ENCODE results near the gene XXYLT1. TPM values are rescaled to one million over a fixed set of nuclear protein-coding genes. Genes with fewer than 3 reads are reported as not detected.
"Not testable (repeated sequence)": the region's sequence is repeated elsewhere in the genome, so short reads cannot be mapped to it uniquely, and the experiment has no call there.

The XXYLT1 gene
- total RNA-seq, 1 donor from 2014 or later: 8.9 TPM

DNA sequence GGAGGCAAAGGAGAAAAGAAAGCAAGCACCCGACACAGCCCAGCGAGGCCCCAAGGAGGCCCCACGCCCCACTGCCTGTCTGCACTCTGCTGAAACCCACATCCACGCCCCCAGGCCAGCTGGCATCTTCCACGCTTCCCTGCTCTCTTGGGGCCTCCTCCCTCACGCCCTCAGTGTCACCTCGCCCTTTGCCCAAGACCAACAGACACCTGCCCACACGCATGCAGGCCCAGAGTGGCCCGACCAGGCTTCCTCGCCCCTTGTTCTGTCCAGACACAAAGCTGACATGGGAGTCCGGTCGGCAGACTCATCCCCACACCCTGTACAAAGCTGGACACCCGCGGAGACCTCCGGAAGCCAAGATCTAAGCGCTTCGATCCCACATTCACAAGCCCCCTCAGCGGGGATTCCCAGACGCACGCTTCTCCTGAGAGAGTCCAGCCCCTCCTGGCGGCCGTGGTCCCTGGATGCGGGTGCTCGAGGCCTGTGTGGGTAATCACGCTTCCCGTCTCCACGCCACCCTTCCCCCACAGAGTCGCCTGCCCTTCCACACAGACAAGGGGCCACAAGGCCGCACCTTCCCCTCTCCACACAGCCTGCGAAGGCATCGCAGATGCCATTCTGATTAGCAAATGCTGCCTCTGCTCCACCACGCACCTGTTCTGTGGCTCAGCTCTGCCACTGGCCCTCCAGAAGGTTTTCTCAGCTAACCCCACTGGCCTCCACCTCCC is 176.6 kb downstream of the XXYLT1 start:
- Histone ChIP-seq H3K4me1 (no peaks in the 10 kb centered on the region), H3K9me3 (no peaks in the 10 kb centered on the region), H3K27ac (no peak overlapping the region), H3K4me3 (no peak overlapping the region), H3K36me3 (no peaks in the 10 kb centered on the region), H3K27me3 (ENCODE audit: low read depth) (no peaks in the 10 kb centered on the region)
- intact Hi-C loops (cut with DNase I): no loop called here
- TF ChIP-seq, protein P1, sequence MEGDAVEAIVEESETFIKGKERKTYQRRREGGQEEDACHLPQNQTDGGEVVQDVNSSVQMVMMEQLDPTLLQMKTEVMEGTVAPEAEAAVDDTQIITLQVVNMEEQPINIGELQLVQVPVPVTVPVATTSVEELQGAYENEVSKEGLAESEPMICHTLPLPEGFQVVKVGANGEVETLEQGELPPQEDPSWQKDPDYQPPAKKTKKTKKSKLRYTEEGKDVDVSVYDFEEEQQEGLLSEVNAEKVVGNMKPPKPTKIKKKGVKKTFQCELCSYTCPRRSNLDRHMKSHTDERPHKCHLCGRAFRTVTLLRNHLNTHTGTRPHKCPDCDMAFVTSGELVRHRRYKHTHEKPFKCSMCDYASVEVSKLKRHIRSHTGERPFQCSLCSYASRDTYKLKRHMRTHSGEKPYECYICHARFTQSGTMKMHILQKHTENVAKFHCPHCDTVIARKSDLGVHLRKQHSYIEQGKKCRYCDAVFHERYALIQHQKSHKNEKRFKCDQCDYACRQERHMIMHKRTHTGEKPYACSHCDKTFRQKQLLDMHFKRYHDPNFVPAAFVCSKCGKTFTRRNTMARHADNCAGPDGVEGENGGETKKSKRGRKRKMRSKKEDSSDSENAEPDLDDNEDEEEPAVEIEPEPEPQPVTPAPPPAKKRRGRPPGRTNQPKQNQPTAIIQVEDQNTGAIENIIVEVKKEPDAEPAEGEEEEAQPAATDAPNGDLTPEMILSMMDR (IDR thresholded peaks at IDR 0.05): no peak
- DNase-seq (peak; percentile 37), ATAC-seq (peak in 1 of 2 donors; percentile 55)

DNA sequence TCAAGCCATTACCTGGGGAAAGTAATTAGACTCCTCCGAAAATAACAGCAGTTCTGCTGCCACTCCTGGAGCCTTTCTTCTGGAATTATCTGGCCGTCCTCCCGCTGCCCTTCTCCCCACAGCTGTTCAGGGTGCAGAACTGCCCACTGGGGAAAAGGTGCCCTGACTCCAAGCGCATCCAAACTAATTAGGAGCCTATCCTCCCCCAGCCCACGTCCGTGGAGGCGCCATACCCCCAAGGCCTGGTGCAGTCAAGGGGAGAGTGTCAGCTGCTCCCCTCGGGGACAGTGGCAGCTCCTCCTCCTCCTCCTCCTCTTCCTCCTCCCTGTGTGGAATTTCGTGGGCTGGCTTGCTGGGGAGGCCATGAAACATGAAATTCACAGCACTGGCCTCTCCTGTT is 177.2 kb downstream of the XXYLT1 start:
- no peak overlapping the region for H3K4me3 ChIP-seq
- no peaks in the 10 kb centered on the region for H3K36me3 ChIP-seq
- no peak overlapping the region for H3K27ac ChIP-seq
- TF ChIP-seq, protein P1 (IDR thresholded peaks at IDR 0.05): no peak
- intact Hi-C loops (cut with DNase I): no loop called here
- no peaks in the 10 kb centered on the region for H3K27me3 ChIP-seq (ENCODE audit: low read depth)
- no peaks in the 10 kb centered on the region for H3K4me1 ChIP-seq
- ATAC-seq (peak; percentile 11 to 15), DNase-seq (peak; percentile 13)
- H3K9me3 ChIP-seq: no peaks in the 10 kb centered on the region

DNA sequence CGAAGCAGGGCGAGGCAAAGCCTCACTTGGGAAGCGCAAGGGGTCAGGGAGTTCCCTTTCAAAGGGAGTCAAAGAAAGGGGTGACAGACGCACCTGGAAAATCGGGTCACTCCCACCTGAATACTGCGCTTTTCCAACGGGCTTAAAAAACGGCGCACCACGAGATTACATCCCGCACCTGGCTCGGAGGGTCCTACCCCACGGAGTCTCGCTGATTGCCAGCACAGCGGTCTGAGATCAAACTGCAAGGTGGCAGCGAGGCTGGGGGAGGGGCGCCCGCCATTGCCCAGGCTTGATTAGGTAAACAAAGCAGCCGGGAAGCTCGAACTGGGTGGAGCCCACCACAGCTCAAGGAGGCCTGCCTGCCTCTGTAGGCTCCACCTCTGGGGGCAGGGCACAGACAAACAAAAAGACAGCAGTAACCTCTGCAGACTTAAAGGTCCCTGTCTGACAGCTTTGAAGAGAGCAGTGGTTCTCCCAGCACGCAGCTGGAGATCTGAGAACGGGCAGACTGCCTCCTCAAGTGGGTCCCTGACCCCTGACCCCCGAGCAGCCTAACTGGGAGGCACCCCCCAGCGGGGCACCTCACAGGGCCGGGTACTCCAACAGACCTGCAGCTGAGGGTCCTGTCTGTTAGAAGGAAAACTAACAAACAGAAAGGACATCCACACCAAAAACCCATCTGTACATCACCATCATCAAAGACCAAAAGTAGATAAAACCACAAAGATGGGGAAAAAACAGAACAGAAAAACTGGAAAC is 182.9 kb downstream of the XXYLT1 start:
- intact Hi-C loops (cut with DNase I); ATAC-seq; H3K4me3 ChIP-seq; H3K36me3 ChIP-seq; H3K27ac ChIP-seq; H3K27me3 ChIP-seq (ENCODE audit: low read depth); H3K4me1 ChIP-seq; H3K9me3 ChIP-seq: not testable (repeated sequence)
- DNase-seq: peak; percentile 16

DNA sequence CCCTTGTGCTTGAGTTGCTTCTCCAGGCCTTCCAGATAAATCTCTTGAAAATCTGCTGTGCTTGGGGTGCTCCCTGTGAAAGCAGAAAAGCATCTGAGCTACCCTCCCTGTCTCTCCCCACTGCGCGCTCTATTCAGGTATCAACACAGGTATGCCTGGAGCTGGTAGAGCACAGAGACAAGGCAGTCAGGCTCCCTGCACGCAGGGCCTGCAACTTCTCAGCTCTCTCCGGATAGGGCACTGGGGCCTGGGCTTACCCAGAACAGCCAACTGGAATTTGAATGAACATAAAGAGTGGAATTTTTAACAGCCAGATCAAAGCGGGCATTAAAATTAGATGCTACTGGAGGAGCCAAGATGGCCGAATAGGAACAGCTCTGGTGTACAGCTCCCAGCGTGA is 183.6 kb downstream of the XXYLT1 start:
- ATAC-seq: no peak
- no peaks in the 10 kb centered on the region for H3K36me3 ChIP-seq
- H3K4me1 ChIP-seq: peaks cover 2% of the 10 kb centered on the region
- no peaks in the 10 kb centered on the region for H3K27me3 ChIP-seq (ENCODE audit: low read depth)
- TF ChIP-seq, protein P1 (IDR thresholded peaks at IDR 0.05): no peak
- peak; percentile 18 for DNase-seq
- H3K27ac ChIP-seq: no peak overlapping the region
- H3K4me3 ChIP-seq: no peak overlapping the region
- no peaks in the 10 kb centered on the region for H3K9me3 ChIP-seq
- intact Hi-C loops (cut with DNase I): no loop called here

DNA sequence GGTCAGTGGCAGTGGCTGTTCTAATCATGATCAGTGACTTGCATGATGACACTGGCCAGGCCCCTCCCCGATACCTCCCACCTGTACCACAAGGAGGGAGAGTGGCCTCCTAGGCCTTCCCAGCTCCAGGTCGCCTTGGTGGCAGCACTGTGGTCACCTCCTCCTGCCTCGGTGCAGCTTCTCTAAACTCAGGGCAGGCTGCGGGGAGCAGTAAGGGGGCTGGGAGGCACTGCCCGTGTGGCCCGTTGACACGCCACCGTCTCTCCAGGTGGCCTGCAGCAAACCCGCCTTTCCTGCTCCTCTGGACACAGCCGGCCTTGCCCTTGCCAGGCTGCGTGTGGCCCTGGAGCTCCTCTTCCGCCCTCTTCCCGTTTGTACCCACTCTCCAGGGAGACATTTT is 184.1 kb downstream of the XXYLT1 start:
- Histone ChIP-seq H3K4me3 (no peak overlapping the region), H3K27ac (no peak overlapping the region), H3K36me3 (no peaks in the 10 kb centered on the region), H3K9me3 (no peaks in the 10 kb centered on the region), H3K27me3 (ENCODE audit: low read depth) (no peaks in the 10 kb centered on the region), H3K4me1 (peaks cover 6% of the 10 kb centered on the region)
- DNase-seq (peak; percentile 36), ATAC-seq (peak in 1 of 2 donors; percentile 21)
- intact Hi-C loops (cut with DNase I): no loop called here
- TF ChIP-seq, protein P1 (IDR thresholded peaks at IDR 0.05): no peak

DNA sequence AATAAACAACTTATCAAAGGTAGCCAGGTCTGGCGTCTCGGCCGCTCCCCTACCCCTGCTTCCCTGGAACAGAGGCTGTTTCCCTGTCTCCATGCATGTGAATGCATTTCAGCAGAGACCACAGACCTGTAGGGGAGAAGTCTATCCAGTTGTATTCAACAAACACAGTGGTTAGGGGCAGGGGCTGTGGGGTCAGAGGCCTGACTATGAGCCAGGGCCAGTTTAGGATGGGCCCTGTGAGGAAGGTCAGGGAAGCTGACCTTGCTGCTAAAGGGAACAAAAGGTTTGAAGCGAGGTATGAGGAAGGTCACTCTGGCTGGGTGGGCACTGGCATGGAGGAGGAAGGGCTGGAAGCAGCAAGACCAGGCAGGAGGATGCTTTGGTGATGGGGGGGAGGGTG is 184.6 kb downstream of the XXYLT1 start:
- DNase-seq: peak; percentile 10
- intact Hi-C loops (cut with DNase I): no loop called here
- TF ChIP-seq, protein P1 (IDR thresholded peaks at IDR 0.05): no peak

More for the DNA sequence above, 184.6 kb downstream of the XXYLT1 start:
- Histone ChIP-seq H3K27me3 (ENCODE audit: low read depth) (no peaks in the 10 kb centered on the region), H3K27ac (no peak overlapping the region), H3K36me3 (no peaks in the 10 kb centered on the region), H3K4me1 (peaks cover 12% of the 10 kb centered on the region), H3K9me3 (no peaks in the 10 kb centered on the region), H3K4me3 (no peak overlapping the region)
- no peak for ATAC-seq
